ENCODE data around the gene BICDL2.
"Not testable (repeated sequence)": the region's sequence is repeated elsewhere in the genome, so short reads cannot be mapped to it uniquely, and the experiment has no call there.

BICDL2 gene

GRCh38 chr16:3036726-3037315 is at the start of gene BICDL2:
Gene BICDL2, minus strand, starts transcription at chr16:3036944. Its CDS starts 1,448 bp downstream, at chr16:3035496.
- no peak for DNase-seq (ENCODE audit: low spot score)

GRCh38 chr16:3085868-3086595 is 49.3 kb upstream of the BICDL2 start:
- no peak for DNase-seq (ENCODE audit: low spot score)

- DNase-seq (ENCODE audit: low spot score), result no peak
These were observed 48.4 kb upstream of the BICDL2 start for GRCh38 chr16:3084969-3085670.

DNA sequence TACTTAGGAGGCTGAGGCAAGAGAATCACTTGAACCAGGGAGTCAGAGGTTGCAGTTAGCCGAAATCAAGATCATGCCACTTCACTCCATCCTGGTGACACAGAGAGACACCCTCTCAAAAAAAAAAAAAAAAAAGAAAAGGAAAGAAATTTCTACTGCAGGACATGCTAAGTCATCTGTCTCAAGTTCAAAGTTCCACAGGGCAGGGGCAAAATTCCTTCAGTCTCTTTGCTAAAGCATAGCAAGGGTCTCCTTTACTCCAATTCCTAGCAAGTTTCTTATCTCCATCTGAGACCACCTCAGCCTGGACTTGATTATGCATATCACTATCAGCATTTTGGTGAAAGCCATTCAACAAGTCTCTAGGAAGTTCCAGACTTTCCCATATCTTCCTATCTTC is 47.7 kb upstream of the BICDL2 start:
- no peak for DNase-seq (ENCODE audit: low spot score)

GRCh38 chr16:3083408-3083807 is 46.7 kb upstream of the BICDL2 start:
- DNase-seq (ENCODE audit: low spot score), result not testable (repeated sequence)

DNA sequence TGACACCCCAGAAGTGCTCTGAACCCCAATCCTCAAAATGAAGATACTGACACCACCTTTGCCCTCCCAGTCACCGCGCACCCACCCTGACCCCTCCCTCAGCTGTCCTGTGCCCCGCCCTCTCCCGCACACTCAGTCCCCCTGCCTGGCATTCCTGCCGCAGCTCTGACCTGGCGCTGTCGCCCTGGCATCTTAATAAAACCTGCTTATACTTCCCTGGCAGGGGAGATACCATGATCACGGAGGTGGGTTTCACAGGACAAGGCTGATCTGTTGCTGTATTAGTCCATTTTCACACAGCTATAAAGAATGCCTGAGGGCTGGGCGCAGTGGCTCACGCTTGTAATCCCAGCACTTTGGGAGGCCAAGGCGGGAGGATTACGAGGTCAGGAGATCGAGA is 45.2 kb upstream of the BICDL2 start:
- not testable (repeated sequence) for DNase-seq (ENCODE audit: low spot score)

DNA sequence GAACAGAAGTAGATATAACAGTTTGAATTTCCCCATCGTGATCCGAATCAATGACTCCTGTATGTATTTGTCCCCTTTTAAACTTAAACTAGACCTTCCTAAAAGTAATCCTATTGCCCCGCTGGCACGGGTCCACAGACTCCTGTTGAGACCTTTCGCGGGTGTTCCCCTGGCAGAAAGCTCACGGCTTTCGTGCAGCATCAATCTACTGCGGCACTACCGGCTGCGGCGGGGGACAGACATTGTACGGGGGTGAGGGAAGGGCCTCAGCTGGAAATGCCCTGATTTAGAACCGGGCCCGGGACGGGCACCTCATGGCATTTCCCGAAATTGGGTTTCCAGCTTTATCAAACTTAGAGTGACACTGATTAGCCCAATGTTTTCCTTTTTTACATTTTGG is 43.3 kb upstream of the BICDL2 start:
- DNase-seq (ENCODE audit: low spot score), result no peak

DNA sequence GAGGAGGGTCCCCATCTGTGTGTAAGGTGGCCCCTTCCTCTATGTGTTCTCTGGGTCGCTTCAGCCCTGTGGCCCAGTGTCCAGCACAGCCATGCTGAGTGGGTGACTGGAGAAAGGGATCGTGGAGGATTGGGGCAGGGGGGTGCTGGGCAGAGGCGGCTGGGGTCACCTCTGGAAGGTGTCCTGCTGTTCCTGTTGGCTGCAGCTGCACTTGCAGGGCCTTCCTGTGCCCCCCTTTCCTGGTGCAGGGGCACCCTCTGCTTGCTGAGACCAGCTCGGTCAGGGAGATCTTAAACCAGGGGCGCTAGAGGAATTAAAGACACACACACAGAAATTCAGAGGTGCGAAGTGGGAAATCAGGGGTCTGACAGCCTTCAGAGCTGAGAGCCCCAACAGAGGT is 39.8 kb upstream of the BICDL2 start:
- no peak for DNase-seq (ENCODE audit: low spot score)

DNA sequence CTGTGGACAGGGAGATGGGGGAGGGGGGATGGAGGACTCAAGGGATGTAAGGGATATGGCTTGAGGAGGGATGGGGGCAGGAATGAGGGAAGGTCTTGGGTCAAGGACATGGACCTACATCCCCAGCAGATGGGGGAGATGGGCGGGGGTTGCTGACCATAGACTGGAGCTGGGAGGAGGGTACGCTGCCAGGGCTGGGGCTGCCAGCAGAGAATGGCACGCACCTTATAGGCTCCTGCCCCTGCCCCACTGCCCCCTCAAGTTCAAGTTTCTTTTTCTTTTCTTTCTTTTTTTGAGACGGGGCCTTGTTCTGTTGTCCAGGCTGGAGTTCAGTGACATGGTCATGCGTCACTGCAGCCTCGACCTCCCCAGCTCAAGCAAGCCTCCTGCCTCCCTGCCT is 39.2 kb upstream of the BICDL2 start:
- DNase-seq (ENCODE audit: low spot score), result not testable (repeated sequence)

DNA sequence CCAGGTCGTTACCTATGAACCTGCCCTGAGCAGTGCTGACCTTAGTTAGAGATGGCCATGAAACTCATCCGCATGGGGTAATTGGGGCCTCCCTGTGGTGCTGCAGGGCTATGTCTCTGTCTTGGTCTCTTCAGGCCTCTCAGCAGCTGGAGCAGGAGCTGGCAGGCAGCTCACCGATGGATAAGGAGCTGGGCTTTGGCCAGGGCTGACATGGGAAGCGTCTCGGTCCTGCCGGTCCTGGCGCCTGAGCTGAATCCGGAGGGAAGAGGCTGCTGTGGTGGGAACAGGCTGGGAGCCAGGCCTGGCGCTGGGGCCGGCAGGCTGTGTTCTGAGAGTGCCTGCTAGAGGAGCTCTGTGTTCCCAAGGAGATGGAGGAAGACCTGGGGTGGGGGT is 38.8 kb upstream of the BICDL2 start:
- DNase-seq (ENCODE audit: low spot score), result no peak

DNA sequence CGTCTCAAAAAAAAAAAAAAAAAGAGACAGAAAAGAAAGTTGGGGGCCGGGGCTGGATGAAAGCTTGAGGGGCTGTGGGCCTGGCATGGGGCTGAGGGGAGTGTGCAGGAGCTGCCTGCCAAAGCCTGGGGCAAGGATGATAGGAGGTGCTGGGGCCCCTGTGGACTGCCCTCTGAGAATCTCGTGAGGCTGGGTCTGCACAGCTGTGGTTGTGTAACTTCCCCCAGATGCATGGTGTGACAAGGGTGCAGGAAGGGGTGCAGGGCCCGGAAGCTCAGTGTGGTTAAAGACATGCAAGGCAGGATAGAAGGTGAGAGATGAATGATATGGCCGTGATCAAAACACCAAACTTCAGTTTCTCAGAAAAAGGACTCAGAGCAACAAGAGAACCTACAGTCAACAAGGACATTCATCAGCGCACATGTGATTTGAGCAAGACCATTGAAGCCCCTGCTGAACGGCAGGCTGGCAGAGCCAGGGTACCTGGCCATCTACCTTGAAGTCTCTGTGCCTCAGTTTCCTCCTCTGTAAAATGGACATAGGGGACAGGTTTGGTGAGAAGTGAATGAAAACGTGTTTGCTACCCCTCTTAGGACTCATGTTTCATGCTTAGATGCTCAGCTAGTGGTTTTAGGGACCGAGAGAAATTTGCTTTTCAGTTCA is 38.2 kb upstream of the BICDL2 start:
- no peak for DNase-seq (ENCODE audit: low spot score)

DNA sequence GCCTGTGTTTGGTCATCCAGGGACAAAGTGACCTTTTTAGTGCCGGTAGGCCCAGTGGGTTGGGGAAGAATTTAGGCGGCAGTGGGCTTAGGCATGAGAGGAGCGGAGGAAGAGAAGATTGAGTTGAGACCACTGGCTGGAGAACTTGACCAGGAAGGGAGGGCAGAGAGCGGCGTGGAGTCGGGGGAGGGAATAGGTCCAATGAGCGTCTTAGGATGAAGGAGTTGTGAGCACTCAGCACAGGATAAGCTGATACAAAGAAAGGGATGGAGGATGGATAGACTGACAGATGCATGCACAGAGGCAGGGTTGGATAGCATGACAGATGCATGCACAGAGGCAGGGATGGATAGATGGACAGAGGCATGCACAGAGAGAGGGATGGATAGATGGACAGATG is 36.7 kb upstream of the BICDL2 start:
- no peak for DNase-seq (ENCODE audit: low spot score)

DNA sequence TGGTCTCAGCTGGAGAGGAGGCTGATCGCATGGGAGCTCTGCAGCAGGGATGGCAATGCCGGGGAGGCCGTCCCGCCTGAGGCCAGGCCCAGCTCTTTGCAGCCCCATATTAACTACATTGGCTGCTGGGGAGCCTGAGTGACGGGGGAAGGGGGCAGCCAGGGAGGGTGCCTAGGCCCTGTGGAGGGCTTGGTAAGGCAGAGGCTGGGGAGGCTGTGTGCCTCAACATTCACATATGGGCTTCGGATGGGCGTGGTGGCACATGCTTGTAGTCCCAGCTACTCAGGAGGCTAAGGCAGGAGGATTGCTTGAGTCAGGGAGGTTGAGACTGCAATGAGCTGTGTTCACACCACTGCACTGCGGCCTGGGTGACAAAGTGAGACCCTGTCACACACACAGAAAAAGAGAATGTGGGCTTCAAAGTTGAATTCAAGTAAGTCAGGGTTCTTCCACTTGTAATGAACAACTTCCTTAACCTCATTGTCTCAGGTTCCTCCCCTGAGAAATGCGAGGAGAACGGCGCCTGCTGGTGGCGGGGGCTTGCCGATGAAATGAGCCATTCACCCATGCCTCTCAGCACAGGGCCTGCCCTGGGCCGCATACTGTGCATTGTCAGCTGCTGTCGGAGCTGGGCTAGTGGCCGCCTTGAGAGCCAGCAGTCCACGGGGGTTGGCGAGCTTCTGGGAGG is 36.0 kb upstream of the BICDL2 start:
- DNase-seq (ENCODE audit: low spot score), result not testable (repeated sequence)

- not testable (repeated sequence) for DNase-seq (ENCODE audit: low spot score)
These were observed 35.4 kb upstream of the BICDL2 start for GRCh38 chr16:3072148-3072547.

DNA sequence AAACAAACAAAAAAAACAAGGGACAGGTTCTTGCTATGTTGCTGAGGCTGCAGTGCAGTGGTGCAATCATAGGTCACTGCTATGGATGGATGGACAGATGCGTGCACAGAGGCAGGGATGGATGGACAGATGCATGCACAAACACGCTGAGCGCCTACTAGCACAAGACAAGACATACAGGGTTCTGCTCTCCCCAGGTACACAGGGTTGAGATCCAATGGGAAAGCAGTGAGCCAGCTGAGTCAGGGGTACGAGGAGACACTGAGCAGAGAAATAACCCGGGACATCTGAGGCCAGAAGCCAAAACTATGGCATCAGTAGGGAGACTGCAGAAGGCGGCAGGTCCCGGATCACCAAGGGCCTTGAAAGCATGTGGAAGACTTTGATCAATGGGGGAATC is 34.9 kb upstream of the BICDL2 start:
- DNase-seq (ENCODE audit: low spot score), result no peak

DNA sequence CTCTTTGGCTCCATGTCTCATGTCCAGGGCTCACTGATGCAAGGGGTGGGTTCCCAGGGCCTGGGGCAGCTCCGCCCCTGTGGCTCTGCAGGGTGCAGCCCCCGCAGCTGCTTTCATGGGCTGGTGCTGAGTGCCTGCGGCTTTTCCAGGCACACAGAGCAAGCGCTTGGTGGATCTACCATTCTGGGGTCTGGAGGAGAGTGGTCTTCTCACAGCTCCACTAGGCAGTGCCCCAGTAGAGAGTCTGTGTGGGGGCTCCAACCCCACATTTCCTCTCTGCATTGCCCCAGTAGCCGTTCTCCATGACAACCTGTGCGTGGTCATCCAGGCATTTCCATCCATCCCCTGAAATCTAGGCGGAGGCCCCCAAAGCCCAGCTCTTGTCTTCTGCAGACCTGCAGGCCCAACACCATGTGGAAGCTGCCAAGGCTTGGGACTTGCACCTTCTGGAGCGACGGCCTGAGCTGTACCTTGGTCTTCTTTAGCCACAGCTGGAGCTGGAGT is 33.9 kb upstream of the BICDL2 start:
- no peak for DNase-seq (ENCODE audit: low spot score)

- not testable (repeated sequence) for DNase-seq (ENCODE audit: low spot score)
These were observed 32.4 kb upstream of the BICDL2 start for GRCh38 chr16:3069146-3069545.

- no peak for DNase-seq (ENCODE audit: low spot score)
These were observed 31.7 kb upstream of the BICDL2 start for GRCh38 chr16:3068487-3068886.

- DNase-seq (ENCODE audit: low spot score), result no peak
These were observed 29.6 kb upstream of the BICDL2 start for GRCh38 chr16:3066440-3066748.

DNA sequence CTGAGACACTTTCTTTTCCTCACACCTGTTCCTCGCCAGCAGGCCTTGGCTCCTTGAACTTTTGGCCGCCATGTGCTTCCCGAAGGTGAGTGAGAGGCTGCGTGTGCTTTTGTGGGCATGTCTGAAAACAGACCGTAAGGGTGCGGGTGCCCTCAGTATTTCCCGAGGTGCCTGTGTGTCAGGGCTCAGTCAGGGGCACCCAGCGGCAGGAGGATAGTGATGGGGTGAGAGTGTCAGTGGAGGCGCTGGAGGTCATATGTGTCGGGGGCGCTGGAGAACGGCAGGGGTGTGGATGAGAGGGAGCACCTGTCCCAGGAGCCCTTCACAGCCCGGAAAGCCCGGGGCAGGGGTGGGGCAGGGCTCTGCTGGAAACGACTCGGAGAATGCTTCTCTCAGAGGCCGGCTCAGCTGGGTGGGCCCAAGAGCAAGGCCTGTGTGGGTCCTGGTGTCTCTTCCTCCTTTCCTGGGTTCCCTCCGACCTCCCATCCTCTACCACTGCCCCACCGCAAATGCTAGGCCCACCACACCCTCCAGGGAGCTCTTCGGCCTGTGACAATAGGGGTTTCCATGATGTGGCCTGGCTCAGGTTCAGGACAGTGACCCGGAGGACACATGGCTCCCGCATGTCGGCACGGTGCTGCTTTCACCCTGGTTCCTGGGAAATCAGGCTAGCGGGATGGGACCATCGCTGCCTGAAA is 29.1 kb upstream of the BICDL2 start:
- DNase-seq (ENCODE audit: low spot score), result no peak

DNA sequence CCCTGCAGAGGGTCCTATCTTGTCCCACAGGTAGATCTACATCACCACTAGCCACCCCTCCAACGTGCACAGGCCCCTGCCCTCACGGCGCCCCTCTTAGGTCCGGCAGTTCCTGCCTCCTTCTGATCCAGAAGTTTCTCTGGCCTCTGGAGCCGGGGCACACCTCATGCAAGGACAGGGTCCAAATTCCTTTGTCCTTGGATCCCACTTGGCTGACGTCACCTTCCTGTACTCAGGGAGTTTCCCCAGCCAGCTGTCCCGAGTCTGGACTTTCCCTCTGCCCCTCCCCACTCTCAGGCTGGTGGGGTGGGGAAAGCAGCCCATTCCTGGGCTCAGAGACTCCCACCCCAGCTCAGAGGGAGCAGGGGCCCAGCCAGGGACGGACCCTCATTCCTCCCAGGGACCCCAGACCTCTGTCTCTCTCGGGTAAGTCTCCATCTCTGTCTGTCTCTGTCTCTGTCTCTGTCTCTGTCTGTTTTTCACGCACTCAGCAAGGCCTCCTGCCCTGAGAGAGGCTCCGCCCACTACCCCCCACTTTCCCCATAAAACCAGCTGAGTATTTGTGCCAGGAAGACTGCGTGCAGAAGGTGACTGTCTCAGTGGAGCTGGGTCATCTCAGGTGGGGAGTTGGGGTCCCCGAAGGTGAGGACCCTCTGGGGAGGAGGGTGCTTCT is 28.5 kb upstream of the BICDL2 start, which contains the start of gene IL32:
Gene IL32, plus strand, starts transcription at position 572 of the 673 bp plus-strand sequence. CDS start 172 bp downstream, outside the sequence.
- DNase-seq (ENCODE audit: low spot score), result no peak

Measured in D341Med (cell line).